GM19397 (cell line): ENCODE data around the gene ABCF3.

Experiments used
- ATAC-seq: cut with Tn5 transposase; IDR thresholded peaks from one replicate; pipeline ENCODE4 v1.9.1; 2021; ENCODE audit warnings: mild to moderate bottlenecking, moderate library complexity; ENCODE audit not compliant: unreplicated experiment

The ABCF3 gene

DNA sequence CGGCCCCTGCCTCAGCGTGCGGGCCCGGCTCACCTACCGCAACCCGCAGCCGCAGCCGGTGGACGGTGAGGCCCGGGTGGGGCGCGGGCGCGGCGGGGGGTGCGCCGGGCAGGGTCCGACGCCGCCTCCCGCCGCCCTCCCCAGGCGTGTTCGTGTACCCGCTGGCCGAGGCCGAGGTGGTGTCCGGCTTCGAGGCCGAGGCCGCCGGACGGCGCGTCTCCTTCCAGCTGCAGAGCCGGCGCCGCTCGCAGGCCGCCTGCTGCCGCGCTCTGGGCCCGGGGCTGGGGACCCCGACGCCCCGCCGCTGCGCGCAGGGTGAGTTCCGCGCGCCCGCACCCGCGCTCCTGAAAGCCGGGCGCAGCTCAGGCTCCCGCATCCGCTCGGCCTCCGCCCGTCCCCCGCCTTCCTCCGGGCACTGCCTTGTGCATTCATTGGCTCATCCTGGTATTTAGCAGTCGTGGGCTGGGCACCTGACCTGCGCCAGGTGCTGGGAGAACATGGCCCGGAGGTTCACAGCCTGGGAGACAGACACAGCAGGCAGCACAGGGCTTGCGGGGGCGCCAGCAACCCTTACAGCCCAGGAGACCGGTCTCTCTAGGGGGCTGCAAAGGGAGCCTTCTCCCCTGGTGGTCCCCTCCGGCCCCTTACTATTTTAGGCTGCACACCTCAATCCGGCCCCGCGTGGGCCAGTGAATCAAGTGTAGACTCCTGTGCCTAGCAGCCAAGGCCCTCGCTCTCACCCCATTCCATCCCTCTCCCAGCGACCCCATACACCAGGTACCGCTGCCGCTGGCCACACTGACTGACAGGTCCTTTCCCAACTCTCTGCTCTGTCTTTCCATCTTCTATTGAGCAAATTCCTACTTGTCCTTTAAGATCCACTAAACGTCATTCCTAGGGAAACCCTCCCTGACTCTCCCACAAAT lies 44.9 kb downstream of the ABCF3 start:
- no peak for ATAC-seq

DNA sequence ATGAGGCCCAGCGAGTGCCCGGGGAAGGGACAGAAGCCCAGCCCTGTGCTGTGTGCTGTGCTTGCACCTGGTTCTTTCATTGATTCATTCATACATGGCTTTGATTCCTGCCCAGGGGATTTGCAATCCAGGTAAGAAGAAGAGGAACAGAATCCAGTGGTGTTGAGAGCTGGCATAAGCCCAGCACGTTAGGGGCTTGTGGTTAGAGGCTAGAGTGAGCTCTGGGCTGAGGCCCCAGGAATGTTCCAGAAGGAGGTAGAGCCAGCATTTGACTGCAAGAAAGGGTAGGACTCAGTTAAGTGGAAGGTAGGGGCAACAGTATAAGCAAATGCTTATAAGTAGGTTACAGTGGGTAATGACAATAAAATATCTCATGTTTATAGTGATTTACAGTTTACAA lies 45.7 kb downstream of the ABCF3 start:
- ATAC-seq, result no peak

DNA sequence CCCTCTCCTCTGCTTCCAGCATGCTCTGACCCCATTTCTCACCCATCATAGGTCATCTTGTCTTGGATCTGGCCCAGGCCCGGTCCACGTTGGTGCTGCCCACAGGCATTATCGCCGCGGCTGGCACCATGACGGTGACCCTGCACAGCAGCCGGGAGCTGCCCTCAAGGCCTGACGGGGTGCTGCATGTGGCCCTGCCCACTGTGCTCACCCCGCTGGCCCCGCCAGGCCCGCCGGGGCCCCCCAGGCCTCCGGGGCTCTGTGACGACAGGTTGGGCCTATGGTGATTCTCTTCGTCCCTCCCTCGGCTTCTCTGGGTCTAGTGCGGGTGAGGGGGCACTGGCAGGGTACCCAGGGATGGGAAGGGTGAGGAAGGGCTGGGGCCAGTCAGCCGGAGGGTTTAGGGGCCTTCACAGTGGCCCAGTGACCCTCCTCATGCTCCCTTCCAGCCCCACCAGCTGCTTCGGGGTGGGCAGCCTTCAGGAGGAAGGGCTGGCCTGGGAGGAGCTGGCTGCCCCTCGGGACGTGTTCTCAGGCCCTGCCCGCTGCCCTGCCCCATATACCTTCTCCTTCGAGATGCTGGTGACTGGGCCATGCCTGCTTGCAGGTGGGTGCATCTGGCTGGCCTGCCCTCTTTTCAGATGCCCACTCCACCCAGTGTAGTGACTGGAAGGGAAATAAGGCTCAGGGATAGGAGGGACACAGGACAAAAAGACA lies 47.3 kb downstream of the ABCF3 start:
- ATAC-seq, result no peak

DNA sequence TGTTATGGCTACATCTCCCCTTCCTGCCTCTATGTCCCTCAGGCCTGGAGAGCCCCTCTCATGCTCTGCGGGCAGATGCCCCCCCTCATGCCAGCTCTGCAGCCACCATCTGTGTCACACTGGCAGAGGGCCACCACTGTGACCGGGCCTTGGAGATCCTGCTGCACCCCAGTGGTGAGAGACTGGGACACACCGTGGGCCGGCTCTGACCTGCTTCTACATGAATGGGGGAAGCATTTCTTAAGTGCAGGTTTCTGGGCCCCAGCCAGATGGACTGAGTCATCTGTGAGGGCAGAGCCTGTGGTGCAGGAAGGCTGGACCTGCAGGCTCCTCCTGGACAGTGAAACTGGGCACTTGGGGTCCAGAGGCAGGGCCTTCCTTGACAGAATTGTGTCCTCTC lies 48.2 kb downstream of the ABCF3 start:
- no peak for ATAC-seq

DNA sequence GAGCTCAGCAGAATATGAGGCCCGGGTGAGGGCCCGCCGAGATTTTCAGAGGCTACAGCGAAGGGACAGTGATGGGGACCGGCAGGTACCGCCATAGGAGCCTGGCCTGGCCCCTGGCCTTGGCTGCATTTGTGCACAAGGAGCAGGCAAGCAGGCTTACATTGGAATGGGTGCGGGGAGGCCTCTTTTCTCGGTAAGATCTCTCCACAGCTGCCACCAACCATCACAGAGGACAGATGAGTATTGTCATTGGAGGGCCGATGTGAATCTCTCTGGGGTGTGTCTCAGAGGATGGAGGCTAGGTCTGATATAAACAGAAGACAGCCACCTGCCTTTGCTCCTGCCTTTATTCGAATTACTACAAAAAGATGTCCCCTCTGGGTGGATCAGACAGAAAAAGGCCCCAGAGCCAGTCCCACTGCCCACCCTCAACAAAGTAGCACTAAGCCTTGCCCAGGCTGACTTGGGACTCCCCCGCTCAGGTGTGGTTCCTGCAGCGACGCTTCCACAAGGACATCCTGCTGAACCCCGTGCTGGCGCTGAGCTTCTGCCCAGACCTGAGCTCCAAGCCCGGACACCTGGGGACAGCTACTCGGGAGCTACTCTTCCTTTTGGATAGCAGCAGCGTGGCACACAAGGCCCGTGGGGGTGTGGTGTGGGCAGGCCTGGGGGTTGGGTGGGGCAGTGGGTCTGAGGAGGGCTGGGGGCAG lies 48.8 kb downstream of the ABCF3 start:
- ATAC-seq, result no peak

DNA sequence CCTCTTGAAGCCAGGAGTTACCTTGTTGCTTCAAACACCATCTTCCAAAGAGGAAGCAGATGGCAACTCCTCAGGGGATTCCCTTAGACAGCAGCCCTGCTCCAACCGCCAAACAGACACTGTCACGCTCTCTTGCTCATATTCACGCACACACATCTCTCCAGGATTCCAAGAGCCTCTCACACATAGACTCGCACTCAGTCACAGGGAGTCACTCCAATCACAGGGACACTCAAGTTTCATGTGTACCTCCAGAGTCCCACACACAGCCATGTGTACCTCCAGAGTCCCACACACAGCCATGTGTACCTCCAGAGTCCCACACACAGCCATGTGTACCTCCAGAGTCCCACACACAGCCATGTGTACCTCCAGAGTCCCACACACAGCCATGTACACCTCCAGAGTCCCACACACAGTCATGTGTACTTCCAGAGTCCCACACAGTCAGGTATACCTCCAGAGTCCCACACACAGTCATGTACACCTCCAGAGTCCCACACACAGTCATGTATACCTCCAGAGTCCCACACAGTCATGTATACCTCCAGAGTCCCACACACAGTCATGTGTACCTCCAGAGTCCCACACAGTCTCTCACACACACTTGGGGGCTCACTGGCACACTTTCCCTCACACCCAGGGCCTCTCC lies 49.5 kb downstream of the ABCF3 start:
- no peak for ATAC-seq

DNA sequence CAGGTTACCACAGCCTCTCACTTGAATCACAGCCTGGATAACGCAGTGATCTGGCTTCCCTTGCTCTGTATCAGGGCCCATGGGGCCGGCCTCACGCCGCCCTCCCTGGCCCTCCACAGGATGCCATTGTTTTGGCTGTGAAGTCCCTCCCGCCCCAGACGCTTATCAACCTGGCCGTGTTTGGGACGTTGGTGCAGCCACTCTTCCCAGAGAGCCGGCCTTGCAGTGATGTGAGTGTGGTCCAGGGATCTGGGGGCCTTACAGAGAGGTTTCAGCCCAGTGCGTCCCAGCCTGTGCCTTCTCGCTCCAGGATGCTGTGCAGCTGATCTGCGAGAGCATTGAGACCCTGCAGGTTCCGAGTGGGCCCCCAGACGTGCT lies 50.0 kb downstream of the ABCF3 start:
- ATAC-seq, result no peak

DNA sequence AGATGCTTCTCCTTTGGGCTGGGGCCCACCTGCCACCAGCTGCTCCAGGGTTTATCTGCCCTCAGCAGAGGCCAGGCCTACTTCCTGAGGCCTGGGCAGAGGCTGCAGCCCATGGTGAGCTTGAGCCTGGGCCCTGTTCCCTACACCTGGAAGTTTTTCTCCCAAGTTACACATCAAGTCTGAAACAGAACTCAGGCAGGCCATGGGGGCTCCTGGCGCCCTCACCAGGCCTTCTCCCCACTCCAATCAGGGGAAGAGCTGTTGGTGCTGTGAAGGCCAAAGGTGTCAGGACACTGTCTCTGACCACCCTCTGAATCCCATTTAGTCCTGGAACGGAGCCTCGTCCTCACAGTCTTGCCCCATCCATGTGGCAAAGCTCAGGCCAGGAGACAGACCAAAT lies 50.6 kb downstream of the ABCF3 start:
- no peak for ATAC-seq

DNA sequence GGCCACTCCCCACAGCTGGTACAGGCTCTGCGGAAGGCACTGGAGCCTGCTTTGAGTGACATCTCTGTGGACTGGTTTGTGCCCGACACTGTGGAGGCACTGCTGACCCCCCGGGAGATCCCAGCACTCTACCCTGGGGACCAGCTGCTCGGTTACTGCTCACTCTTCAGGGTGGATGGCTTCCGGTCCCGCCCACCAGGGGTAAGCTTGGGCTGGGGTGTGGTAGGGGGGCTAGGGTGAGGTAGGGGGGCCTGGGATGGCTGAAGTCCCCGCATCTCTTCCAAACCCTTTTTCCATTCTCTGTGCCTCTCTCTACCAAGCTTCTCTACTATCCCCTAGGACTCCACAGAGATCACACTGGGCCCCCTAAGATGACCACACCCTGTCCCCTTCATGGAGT lies 51.2 kb downstream of the ABCF3 start:
- ATAC-seq, result no peak

DNA sequence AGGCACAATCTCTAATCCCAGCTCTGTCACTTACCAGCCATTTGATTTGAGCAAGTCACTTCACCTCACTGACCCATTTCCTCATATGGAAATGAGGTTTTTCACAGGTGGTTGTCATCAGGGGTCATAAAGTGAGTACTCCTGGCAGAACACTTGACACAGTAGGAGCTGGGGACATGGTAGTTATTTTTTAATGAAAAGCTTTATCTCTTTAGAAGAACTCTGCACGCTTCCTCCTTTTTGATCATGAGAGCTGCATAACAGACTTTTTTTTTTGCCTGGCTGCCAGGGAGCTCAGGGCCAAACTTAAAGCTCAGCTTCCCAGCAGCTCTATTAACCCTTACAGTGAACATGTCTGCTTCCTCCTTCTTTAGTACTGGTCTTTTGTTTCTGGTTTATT lies 51.8 kb downstream of the ABCF3 start:
- ATAC-seq, result no peak

DNA sequence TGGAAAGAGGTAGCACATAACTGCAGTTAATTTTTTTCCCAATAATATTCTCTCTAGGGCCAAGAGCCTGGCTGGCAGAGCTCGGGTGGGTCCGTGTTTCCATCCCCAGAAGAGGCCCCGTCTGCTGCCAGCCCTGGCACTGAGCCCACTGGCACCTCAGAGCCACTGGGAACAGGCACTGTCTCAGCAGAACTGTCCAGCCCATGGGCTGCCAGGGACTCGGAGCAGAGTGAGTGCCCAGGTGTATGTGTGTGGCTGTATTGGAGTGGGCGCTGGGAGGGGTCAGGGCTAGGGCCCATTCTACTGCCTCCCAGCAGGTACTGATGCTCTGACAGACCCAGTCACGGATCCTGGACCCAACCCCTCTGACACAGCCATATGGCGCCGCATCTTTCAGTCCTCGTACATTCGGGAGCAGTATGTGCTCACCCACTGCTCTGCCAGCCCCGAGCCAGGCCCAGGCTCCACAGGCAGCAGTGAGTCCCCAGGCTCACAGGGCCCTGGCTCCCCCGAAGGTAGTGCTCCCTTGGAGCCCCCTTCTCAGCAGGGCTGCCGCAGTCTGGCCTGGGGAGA lies 52.3 kb downstream of the ABCF3 start:
- no peak for ATAC-seq

DNA sequence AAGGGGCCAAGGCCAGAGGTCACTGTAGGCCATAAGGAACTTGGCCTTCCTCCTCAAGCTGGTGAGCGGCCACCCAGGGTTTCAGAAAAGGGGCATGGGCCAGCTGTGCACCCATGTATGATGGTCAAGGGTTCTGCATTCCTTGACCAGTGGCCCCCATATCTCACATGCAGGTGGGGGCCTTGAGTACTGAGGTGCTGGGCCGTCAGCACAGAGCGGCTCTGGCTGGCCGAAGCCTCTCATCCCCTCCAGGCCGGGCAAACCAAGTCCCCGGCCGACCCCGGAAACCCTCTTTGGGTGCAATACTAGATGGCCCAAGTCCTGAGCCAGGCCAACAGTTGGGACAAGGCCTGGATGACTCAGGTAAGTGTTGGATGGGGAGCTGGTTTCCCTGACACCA lies 53.2 kb downstream of the ABCF3 start:
- no peak for ATAC-seq

DNA sequence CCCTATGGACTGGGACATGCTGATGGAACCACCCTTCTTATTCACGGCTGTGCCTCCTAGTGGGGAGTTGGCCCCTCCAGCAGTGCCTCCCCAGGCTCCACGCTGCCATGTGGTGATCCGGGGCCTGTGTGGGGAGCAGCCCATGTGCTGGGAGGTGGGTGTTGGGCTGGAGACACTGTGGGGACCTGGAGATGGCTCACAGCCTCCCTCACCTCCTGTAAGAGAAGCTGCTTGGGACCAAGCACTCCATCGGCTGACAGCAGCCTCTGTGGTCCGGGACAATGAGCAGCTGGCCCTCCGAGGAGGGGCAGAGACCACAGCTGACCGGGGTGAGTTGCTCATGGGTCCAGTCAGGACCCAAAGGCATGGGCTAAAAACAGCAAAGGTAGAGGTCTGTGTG lies 53.7 kb downstream of the ABCF3 start:
- ATAC-seq, result no peak

DNA sequence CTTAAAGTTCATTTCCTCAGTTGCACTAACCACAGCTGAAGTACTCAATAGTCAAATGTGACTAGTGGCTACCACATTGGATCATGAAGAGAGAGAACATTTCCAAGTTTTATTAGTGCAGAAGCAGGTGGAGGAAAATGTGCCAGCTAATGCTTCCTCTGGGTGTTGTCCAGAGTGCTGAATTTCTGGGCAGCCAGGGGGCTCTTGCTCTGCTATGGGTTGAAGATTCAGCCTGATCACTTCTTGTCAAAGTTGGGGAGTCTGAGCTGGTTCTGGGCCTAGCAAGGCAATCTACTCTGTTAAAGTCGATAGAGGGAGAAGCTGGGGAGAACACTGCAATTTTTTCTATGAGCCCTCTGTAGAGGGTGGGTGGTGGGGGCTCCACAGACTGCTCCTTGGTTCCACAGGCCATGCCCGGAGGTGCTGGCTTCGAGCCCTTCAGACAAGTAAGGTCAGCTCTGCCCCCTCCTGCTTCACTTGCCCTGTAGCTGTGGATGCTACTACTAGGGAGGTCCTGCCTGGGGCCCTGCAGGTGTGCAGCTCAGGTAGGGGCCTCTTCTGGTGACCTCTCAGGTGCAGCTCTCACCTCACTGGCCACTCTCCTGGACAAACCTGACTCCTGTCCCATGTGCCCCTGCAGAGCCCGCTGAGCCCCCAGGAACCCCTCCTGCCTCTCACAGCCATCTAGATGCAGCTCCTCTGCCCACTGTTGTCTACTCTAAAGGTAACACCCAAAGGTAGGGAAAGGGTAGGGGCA lies 54.6 kb downstream of the ABCF3 start:
- no peak for ATAC-seq

DNA sequence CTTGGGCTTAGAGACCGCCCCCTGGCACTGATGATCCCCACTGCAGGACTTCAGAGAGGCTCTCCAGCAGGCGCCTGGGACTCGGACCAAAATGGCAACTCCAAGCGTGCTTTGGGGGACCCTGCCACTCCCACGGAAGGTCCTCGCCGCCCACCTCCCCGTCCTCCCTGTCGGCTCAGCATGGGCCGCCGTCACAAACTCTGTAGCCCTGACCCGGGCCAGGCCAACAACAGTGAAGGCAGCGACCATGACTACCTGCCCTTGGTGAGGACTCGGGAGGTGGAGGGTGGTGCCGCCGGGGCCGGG lies 55.1 kb downstream of the ABCF3 start:
- ATAC-seq, result no peak

DNA sequence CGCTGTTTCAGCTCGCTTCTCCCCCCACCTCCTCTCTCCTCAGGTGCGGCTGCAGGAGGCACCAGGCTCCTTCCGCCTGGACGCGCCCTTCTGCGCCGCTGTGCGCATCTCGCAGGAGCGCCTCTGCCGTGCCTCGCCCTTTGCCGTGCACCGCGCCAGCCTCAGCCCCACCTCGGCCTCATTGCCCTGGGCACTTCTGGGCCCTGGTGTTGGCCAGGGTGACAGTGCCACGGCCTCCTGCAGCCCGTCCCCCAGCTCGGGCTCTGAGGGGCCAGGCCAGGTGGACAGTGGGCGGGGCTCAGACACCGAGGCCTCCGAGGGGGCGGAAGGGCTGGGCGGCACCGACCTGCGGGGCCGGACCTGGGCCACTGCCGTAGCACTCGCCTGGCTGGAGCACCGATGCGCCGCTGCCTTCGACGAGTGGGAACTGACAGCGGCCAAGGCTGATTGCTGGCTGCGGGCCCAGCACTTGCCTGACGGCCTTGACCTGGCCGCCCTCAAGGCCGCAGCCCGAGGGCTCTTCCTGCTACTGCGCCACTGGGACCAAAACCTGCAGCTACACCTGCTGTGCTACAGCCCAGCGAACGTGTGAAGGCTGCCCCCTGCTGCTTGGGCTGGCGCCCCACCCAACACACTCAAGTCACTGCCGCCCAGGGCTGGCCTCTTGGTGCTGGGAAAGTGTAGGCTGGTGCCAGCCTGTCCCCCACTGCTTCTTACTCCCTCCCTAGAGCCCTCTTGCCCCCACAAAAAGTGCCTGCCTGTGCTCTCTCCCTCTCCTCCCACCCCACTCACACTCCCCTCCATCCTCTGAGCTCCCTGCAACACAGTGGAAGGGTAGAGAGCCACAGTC lies 55.7 kb downstream of the ABCF3 start:
- ATAC-seq, result no peak

DNA sequence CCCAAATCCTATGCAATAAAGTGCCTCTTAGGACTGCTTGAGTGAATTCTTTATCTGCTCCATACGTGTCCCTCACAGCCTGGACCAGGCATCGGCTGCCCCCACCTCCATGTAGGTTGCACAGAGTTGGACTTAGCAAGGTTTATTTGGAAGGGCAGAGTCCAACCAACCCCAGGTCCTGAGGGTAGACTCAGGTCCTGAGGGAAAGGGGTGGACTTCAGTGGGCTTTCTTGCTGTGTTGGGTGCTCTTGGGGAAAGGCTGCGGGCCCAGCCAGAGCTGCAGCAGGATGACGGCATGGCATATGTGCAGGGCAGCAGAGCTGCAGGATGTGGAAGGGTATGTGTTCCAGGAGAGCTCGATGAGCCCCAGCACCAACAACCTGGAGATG lies 56.3 kb downstream of the ABCF3 start:
- ATAC-seq, result no peak
